ENCODE data around the gene NDE1. TPM values are rescaled to one million over a fixed set of nuclear protein-coding genes. Genes with fewer than 3 reads are reported as not detected.

The NDE1 gene
- total RNA-seq, 1 donor from 2014 or later: 48.2 TPM

DNA sequence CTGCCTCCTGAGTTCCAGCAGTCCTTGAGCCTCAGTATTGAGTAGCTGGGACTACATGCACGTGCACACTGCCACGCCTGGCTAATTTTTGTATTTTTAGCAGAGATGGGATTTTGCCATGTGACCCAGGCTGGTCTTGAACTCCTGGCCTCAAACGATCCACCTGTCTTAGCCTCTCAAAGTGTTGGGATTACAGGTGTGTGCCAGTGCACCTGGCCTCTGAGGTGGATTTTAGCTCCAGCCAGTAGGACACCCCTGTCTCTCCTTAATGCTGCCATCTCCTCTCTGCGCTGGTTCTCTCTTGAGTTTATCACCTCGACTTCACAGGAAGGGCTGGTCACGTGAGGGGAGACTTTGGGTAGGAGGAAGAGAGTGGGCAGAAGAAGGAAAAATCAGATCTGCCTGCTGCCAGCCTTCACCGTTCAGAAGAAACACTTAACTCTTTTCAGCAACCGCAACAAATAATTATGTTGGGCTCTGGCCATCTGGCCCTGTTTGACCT lies 55.1 kb downstream of the NDE1 start:
- Mint-ChIP-seq H3K9me3 (no peaks in the 10 kb centered on the region), H3K27ac (no peak overlapping the region), H3K4me3 (no peak overlapping the region), H3K36me3 (peaks cover 5% of the 10 kb centered on the region), H3K4me1 (no peaks in the 10 kb centered on the region), H3K27me3 (ENCODE audit: low read depth) (no peaks in the 10 kb centered on the region)
- TF ChIP-seq, protein P1, sequence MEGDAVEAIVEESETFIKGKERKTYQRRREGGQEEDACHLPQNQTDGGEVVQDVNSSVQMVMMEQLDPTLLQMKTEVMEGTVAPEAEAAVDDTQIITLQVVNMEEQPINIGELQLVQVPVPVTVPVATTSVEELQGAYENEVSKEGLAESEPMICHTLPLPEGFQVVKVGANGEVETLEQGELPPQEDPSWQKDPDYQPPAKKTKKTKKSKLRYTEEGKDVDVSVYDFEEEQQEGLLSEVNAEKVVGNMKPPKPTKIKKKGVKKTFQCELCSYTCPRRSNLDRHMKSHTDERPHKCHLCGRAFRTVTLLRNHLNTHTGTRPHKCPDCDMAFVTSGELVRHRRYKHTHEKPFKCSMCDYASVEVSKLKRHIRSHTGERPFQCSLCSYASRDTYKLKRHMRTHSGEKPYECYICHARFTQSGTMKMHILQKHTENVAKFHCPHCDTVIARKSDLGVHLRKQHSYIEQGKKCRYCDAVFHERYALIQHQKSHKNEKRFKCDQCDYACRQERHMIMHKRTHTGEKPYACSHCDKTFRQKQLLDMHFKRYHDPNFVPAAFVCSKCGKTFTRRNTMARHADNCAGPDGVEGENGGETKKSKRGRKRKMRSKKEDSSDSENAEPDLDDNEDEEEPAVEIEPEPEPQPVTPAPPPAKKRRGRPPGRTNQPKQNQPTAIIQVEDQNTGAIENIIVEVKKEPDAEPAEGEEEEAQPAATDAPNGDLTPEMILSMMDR (IDR thresholded peaks at IDR 0.05; ENCODE audit: unreplicated experiment): no peak
- DNase-seq (ENCODE audit: low spot score in 2 of 2, unreplicated experiment in 2 of 2): no peak

DNA sequence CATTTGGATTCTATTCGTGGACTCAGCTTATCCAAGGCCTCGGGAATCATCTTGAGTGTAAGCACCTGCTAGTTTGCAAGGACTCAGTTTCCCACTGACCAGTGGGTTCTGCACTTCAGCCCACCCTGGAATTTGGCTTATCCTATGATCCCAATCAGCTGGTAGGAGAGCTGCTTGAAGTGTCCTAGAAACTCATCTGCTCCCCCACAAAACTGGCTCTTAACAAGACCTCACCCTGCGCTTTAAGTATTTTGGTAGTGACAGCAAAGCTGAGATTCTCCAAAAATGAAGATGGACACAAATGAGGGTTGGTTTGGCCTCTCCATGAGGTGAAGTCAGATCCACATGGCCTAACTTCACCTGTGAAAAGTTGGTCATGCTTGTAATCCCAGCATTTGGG lies 57.3 kb downstream of the NDE1 start:
- no peak overlapping the region for H3K27ac Mint-ChIP-seq
- no peak overlapping the region for H3K4me3 Mint-ChIP-seq
- no peaks in the 10 kb centered on the region for H3K4me1 Mint-ChIP-seq
- TF ChIP-seq, protein P1 (IDR thresholded peaks at IDR 0.05; ENCODE audit: unreplicated experiment): no peak
- no peaks in the 10 kb centered on the region for H3K27me3 Mint-ChIP-seq (ENCODE audit: low read depth)
- DNase-seq (ENCODE audit: low spot score in 2 of 2, unreplicated experiment in 2 of 2): no peak
- no peaks in the 10 kb centered on the region for H3K9me3 Mint-ChIP-seq
- peaks cover 2% of the 10 kb centered on the region for H3K36me3 Mint-ChIP-seq

DNA sequence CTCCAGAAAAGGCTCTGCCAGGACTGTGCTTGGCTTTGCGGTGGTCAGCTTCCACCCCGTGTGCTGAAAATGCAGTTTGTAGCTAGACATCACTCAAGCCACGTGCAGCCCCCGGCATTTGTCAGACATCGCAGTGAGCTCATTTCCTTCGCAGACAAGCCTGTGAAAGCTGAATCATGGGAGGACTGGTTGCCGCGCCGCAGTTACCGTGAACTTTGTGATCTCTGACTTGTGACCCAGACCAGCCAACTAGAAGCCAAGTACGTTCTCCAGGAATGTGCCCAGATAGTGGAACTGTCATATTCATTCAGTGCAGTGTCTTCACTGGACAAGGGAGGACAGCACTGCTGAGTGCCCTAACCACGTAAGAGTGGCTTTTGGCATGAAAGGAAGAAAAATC lies 58.1 kb downstream of the NDE1 start:
- H3K4me1 Mint-ChIP-seq: no peaks in the 10 kb centered on the region
- H3K9me3 Mint-ChIP-seq: no peaks in the 10 kb centered on the region
- H3K4me3 Mint-ChIP-seq: no peak overlapping the region
- TF ChIP-seq, protein P1 (IDR thresholded peaks at IDR 0.05; ENCODE audit: unreplicated experiment): no peak
- H3K27me3 Mint-ChIP-seq (ENCODE audit: low read depth): no peaks in the 10 kb centered on the region
- no peak overlapping the region for H3K27ac Mint-ChIP-seq
- no peak for DNase-seq (ENCODE audit: low spot score in 2 of 2, unreplicated experiment in 2 of 2)
- H3K36me3 Mint-ChIP-seq: peaks cover 2% of the 10 kb centered on the region

- Mint-ChIP-seq H3K27ac (no peak overlapping the region), H3K27me3 (ENCODE audit: low read depth) (no peaks in the 10 kb centered on the region), H3K4me1 (no peaks in the 10 kb centered on the region), H3K9me3 (no peaks in the 10 kb centered on the region), H3K4me3 (no peak overlapping the region), H3K36me3 (peaks cover 2% of the 10 kb centered on the region)
- TF ChIP-seq, protein P1 (IDR thresholded peaks at IDR 0.05; ENCODE audit: unreplicated experiment): no peak
- DNase-seq (ENCODE audit: low spot score in 2 of 2, unreplicated experiment in 2 of 2): no peak
These were observed 59.0 kb downstream of the NDE1 start for GRCh38 chr16:15708997-15709396.

DNA sequence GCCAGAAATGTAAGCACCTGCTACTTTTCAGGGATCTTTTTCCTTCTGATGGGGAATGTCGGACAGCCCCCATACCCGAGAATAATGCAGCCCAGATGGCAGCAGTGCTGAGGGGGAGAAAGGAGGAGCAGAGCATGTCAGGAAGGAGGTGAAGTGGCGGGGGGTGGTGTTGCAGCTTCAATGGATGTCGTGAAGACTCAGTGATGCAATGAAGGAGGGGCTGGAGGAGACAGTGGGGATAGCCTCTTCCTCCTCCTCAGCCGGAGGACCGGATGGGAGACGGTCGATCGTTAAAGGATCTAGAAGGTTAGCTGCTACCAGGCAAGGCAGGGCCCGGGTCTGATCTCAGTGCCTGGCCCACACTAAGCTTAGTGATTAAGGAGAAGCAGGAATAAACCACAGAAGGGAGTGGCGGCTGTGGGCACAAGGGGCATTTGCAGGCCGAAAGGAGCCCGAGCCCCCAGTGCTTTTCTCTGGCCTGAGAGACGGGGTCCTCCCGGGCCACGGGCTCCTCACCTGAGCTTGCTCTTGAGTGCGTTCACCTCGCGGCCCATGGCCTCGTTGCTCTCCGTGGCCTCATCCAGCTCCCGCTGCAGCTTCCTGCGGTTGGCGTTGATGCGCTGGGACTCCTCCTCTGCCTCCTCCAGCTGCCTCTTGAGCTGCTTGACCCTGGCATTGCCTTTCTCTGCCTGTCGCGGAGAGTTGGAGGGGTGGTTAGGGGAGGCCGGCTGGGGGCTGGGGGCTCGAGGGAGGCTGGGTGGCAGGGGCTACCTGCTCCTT lies 64.5 kb downstream of the NDE1 start:
- H3K4me1 Mint-ChIP-seq: no peaks in the 10 kb centered on the region
- H3K27me3 Mint-ChIP-seq (ENCODE audit: low read depth): no peaks in the 10 kb centered on the region
- no peak overlapping the region for H3K4me3 Mint-ChIP-seq
- no peak overlapping the region for H3K27ac Mint-ChIP-seq
- peaks cover 7% of the 10 kb centered on the region for H3K36me3 Mint-ChIP-seq
- no peak for DNase-seq (ENCODE audit: low spot score in 2 of 2, unreplicated experiment in 2 of 2)
- no peaks in the 10 kb centered on the region for H3K9me3 Mint-ChIP-seq
- TF ChIP-seq, protein P1 (IDR thresholded peaks at IDR 0.05; ENCODE audit: unreplicated experiment): no peak
